HEK293T (cell line): ENCODE results near the gene DGKH.

Experiments used
- ARNT ChIP-seq: fragments of 450-650 bp; IDR thresholded peaks from 2 replicates; pipeline ENCODE4 v1.6.1; 2017; ENCODE audit warnings: mild to moderate bottlenecking
- CTBP1 ChIP-seq: fragments of 450-650 bp; IDR thresholded peaks from 2 replicates; pipeline ENCODE4 v1.6.1; 2016; ENCODE audit warnings: borderline replicate concordance
- FOXA1 ChIP-seq: fragments of 450-650 bp; IDR thresholded peaks from 2 replicates; pipeline ENCODE4 v1.6.1; 2016; ENCODE audit warnings: mild to moderate bottlenecking
- FOXK2 ChIP-seq: fragments of 450-650 bp; IDR thresholded peaks from 2 replicates; pipeline ENCODE4 v1.6.1; 2016; ENCODE audit warnings: mild to moderate bottlenecking
- L3MBTL2 ChIP-seq: fragments of 450-650 bp; conservative IDR thresholded peaks from 2 replicates; pipeline ENCODE4 v1.6.1; 2016; ENCODE audit warnings: mild to moderate bottlenecking
- NFRKB ChIP-seq: fragments of 450-650 bp; IDR thresholded peaks from 2 replicates; pipeline ENCODE4 v1.6.1; 2016; ENCODE audit warnings: mild to moderate bottlenecking, moderate library complexity
- PKNOX1 ChIP-seq: fragments of 450-650 bp; IDR thresholded peaks from 2 replicates; pipeline ENCODE4 v1.6.1; 2016
- SUZ12 ChIP-seq: fragments of 450-650 bp; IDR thresholded peaks from 2 replicates; pipeline ENCODE4 v1.6.1; 2016; ENCODE audit warnings: mild to moderate bottlenecking
- TARDBP ChIP-seq: fragments of 450-650 bp; IDR thresholded peaks from 2 replicates; pipeline ENCODE4 v1.6.1; 2016
- ZNF384 ChIP-seq: fragments of 450-650 bp; IDR thresholded peaks from 2 replicates; pipeline ENCODE4 v1.6.1; 2016

GRCh38 chr13:42232671-42233070 is 184.2 kb downstream of the DGKH start:
- TF ChIP-seq FOXA1 (no peak), CTBP1 (no peak), L3MBTL2 (no peak), ARNT (no peak), ZNF384 (no peak), NFRKB (no peak), SUZ12 (no peak), PKNOX1 (no peak), TARDBP (no peak), FOXK2 (no peak)
